Progenitor cell of endocrine pancreas (in vitro differentiated cells): ENCODE measurements around the gene ADAMTS12. TPM values are rescaled to one million over a fixed set of nuclear protein-coding genes. Genes with fewer than 3 reads are reported as not detected.

Source experiments
- DNase-seq: peaks from one replicate; pipeline ENCODE4 v3.0.0; 2021; ENCODE audit warnings: low spot score; ENCODE audit not compliant: unreplicated experiment
- H3K27ac Mint-ChIP-seq: 2 replicates; pipeline ENCODE4 v1.8.0; 2021; ENCODE audit warnings: mild to moderate bottlenecking, moderate library complexity, mixed read lengths
- H3K27me3 Mint-ChIP-seq: 2 replicates; pipeline ENCODE4 v1.8.0; 2021; ENCODE audit warnings: mixed read lengths
- H3K36me3 Mint-ChIP-seq: 2 replicates; pipeline ENCODE4 v1.8.0; 2022; ENCODE audit warnings: mixed read lengths; ENCODE audit not compliant: insufficient read depth
- H3K4me1 Mint-ChIP-seq: 2 replicates; pipeline ENCODE4 v1.8.0; 2021; ENCODE audit warnings: low read depth, mixed read lengths
- H3K4me3 Mint-ChIP-seq: 2 replicates; pipeline ENCODE4 v1.8.0; 2021; ENCODE audit warnings: low read depth, mild to moderate bottlenecking, moderate library complexity, mixed read lengths
- H3K9me3 Mint-ChIP-seq: 2 replicates; pipeline ENCODE4 v1.8.0; 2021; ENCODE audit warnings: low read depth, mixed read lengths
- CTCF ChIP-seq: fragments of 200-600 bp; sonication (generic); IDR thresholded peaks from one replicate; pipeline ENCODE4 v1.5.0; 2021; ENCODE audit warnings: antibody characterized with exemption, mild to moderate bottlenecking; ENCODE audit not compliant: unreplicated experiment
- total RNA-seq: library from RNA; stranded (reverse); gene quantifications from 2 replicates; pipeline ENCODE4 v1.2.1, GENCODE V29; 2021

ADAMTS12 gene
- total RNA-seq, 1 donor from 2014 or later, result 5.2 TPM

- DNase-seq, result no peak
- H3K9me3 Mint-ChIP-seq, result no peaks in the 10 kb centered on the region
- H3K27ac Mint-ChIP-seq, result no peak overlapping the region
- H3K4me3 Mint-ChIP-seq, result no peak overlapping the region
- TF ChIP-seq CTCF, result no peak
- peaks cover 2% of the 10 kb centered on the region for H3K4me1 Mint-ChIP-seq
- H3K36me3 Mint-ChIP-seq, result no peaks in the 10 kb centered on the region
- H3K27me3 Mint-ChIP-seq, result peaks cover 25% of the 10 kb centered on the region
Observed at GRCh38 chr5:33933723-33934169, 42.0 kb upstream of the ADAMTS12 start.

- Mint-ChIP-seq H3K27ac (no peak overlapping the region), H3K4me3 (no peak overlapping the region), H3K9me3 (no peaks in the 10 kb centered on the region), H3K4me1 (peaks cover 9% of the 10 kb centered on the region), H3K36me3 (no peaks in the 10 kb centered on the region), H3K27me3 (peaks cover 8% of the 10 kb centered on the region)
- DNase-seq, result no peak
- no peak for TF ChIP-seq CTCF
Observed at GRCh38 chr5:33931136-33931535, 39.3 kb upstream of the ADAMTS12 start.

GRCh38 chr5:33929925-33930690 is 38.3 kb upstream of the ADAMTS12 start:
- no peak for TF ChIP-seq CTCF
- Mint-ChIP-seq H3K27me3 (no peaks in the 10 kb centered on the region), H3K36me3 (no peaks in the 10 kb centered on the region), H3K9me3 (no peaks in the 10 kb centered on the region), H3K4me1 (peaks cover 9% of the 10 kb centered on the region), H3K27ac (no peak overlapping the region), H3K4me3 (no peak overlapping the region)
- no peak for DNase-seq

GRCh38 chr5:33928283-33928682 is 36.5 kb upstream of the ADAMTS12 start:
- Mint-ChIP-seq H3K27me3 (no peaks in the 10 kb centered on the region), H3K27ac (no peak overlapping the region), H3K4me3 (no peak overlapping the region), H3K36me3 (no peaks in the 10 kb centered on the region), H3K9me3 (no peaks in the 10 kb centered on the region), H3K4me1 (peaks cover 9% of the 10 kb centered on the region)
- DNase-seq, result no peak
- TF ChIP-seq CTCF, result no peak

- no peaks in the 10 kb centered on the region for H3K27me3 Mint-ChIP-seq
- H3K4me1 Mint-ChIP-seq, result peaks cover 9% of the 10 kb centered on the region
- TF ChIP-seq CTCF, result no peak
- H3K27ac Mint-ChIP-seq, result no peak overlapping the region
- no peaks in the 10 kb centered on the region for H3K9me3 Mint-ChIP-seq
- H3K4me3 Mint-ChIP-seq, result no peak overlapping the region
- no peaks in the 10 kb centered on the region for H3K36me3 Mint-ChIP-seq
- no peak for DNase-seq
Observed at GRCh38 chr5:33927685-33928084, 35.9 kb upstream of the ADAMTS12 start.
